GM19099 (cell line): ENCODE results near the gene LRCH3.

Experiments used
- POLR2A ChIP-seq: IDR thresholded peaks from 3 replicates; pipeline ENCODE4 v1.6.1; 2011; ENCODE audit warnings: low read depth; ENCODE audit not compliant: insufficient read length; ENCODE audit errors: extremely low read depth

LRCH3 gene

GRCh38 chr3:197791113-197791891 lies at the start of gene LRCH3:
Gene LRCH3 (plus strand): TSS chr3:197791254. CDS start chr3:197791279, 25 bp downstream.
- TF ChIP-seq POLR2A = peak; percentile 97

DNA sequence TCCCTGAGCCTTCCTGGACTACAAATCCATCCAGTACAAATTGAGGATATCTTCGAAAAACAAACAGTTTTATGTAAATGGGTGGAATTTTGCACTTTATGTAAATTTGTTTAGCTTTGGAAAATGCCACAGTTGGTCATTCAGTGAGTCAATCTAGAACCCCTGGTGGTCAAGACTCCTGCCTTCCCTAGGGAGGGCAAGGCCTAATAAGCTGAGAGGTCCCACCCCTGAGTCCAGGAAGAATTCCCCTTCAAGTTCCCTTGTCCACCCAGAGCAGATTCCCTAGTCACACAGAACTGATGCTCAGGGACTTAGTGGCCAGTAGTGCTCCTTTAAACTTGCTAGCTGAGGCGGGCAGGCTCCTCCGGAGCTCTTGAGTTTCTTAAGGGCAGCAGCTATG lies 48.3 kb upstream of the LRCH3 start:
- TF ChIP-seq POLR2A = no peak

DNA sequence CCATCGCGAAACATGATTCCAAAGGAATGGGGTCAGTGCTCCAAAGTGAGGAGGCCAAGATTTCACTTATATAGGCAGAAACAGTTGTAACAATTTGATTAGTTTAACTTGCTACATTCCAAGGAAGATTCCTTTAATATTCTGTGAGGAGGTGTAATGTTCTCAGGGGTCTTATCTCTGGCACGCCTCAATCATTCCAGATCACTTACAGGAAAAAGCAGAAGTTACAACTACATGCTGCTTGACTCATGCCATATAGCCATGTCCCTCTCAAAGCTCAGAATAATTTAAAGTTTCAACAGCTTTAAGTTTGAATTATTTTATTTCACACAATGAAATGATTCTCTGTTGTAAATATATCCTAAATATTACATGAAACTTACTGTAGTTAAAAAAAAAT lies 44.8 kb upstream of the LRCH3 start:
- no peak for TF ChIP-seq POLR2A

DNA sequence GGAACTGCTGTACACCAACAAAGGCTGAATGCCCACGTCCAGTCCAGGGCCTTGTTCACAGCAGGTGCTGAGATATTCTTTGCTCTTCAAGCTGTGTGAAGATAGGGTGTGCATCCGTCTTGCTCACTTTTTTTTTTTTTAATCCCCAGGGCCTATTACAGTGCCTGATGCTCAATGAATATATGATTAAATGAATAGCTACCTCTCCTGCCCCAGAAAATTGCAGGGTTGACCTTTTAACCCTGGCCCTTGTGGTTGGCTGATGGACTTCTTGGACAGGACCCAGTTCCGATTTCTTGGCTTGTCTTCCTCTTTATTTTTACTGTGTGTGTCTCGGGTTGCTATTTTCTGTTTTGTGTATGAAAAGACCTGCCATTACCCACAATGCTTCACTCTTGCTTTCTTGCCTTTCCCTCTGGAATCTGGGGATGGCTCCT lies 44.2 kb upstream of the LRCH3 start:
- no peak for TF ChIP-seq POLR2A

DNA sequence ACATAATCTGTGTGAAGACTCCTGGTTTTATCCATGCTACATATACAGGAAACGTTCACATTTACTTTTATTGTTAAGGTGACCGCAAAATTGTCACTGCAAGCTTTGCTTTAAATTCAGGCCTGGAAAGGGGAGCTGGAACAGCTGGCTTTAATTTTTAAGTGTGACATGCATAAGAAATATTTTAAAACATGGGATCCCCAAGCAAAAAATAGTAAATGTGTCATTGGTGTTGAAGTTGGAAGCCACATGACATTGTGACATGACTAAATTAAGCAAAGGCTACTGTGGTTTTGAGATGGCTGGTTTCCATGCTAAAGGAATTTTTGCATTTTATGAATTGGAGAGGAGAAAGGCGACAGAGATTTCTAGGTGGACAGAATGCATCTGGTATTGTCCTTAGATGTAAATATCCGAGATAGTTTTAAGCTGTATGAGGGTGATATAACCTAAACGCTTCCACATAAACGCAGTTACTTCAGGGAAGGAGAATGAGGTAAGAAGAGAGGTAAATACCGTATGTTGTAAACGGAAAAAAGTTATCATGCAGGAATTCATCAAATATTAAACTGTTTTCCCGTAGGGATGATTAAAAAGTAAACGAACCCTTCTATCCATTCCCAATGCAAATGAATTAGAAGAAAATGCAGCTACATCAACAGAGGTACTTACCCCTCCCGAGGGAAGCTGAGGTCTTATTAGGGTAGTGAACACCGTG lies 42.3 kb upstream of the LRCH3 start:
- no peak for TF ChIP-seq POLR2A

GRCh38 chr3:197749315-197749600 lies 41.8 kb upstream of the LRCH3 start:
- TF ChIP-seq POLR2A = no peak

GRCh38 chr3:197749601-197750395 lies 41.3 kb upstream of the LRCH3 start, which contains the start of gene FYTTD1:
Gene FYTTD1 (plus strand): TSS chr3:197749883. CDS start chr3:197749972, 89 bp downstream.
- TF ChIP-seq POLR2A = peak; percentile 73

DNA sequence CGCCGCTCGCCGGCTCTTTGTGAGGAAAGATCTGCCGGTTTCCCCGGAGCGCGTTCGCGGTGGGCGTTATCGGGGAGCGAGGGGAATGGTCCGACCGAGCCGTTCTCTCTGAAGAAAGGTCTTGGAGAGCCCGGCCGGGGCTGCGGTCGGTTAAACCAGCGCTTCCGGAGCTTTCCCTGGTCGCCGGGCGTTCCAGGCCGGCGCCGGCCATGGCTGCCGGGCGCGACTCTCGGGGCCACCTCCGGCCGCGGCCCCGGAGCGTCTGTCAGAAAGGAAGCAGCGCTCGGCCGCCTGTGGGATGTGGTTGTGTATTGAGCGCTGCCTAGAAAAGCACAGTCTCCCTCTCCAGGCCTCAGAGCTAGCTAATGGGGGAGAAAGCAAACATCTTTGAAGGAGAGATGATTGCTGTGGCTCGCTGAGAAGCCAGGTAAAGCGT lies 40.6 kb upstream of the LRCH3 start:
- TF ChIP-seq POLR2A = peak; percentile 43

DNA sequence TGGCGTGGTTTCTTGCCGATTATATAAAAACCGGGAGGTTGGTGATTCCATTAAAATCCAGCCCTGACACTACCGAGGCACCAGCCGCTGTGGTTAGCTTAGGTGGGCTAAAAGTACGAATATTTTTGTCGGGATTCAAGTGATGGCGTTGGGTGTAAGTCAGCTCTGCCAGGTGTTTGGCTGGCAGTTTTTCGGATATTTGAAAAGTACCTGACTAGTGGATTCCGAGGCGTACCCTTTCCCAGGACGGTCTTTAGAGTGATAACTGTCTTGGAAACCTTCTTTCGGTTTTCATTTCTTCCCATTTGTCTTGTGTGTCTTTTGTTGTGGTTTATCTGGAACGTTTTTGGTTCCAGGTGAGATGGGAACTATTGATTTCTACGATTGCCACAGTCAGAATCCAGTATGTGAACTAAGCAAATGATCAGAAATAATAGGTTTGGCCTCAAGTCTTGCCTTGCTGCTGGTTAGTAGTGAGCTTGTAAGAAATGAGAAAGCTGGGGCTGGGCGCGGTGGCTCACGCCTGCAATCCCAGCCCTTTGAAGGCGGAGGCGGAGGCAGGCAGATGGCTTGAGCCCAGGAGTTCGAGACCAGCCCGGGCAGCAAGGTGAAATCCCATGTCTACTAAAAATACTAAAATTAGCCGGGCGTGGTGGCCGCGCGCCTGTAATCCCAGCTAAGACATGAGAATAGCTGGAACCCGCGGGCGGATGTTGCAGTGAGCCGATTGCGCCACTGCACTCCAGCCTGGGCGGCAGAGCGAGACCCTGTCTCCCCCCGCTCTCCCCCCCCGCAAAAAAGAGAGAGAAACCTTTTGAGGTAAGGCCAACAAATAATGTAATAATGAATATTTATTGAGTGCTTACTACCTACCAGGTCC lies 40.0 kb upstream of the LRCH3 start:
- TF ChIP-seq POLR2A = no peak

GRCh38 chr3:197752107-197752506 lies 38.9 kb upstream of the LRCH3 start:
- no peak for TF ChIP-seq POLR2A

GRCh38 chr3:197753263-197753662 lies 37.8 kb upstream of the LRCH3 start:
- no peak for TF ChIP-seq POLR2A

GRCh38 chr3:197756704-197757103 lies 34.4 kb upstream of the LRCH3 start:
- no peak for TF ChIP-seq POLR2A

DNA sequence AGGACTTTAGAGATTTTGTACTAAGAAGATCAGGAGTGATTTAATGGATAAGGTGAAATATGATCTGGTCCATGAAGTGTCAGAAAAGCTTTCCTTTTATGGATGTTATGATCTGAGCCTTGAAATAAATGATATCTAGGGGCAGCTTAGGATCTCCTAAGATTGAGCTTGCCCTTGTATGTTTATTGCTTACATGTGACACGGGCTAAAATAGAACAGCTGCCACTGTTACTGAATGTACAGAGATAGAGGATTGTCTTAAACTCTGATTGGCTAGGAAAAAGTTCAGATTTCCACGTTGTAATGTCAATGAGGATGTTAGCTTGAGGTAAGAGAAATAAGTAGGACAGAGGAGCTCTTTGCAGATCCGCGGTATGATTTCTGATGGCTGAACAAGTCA lies 32.5 kb upstream of the LRCH3 start:
- TF ChIP-seq POLR2A = no peak

DNA sequence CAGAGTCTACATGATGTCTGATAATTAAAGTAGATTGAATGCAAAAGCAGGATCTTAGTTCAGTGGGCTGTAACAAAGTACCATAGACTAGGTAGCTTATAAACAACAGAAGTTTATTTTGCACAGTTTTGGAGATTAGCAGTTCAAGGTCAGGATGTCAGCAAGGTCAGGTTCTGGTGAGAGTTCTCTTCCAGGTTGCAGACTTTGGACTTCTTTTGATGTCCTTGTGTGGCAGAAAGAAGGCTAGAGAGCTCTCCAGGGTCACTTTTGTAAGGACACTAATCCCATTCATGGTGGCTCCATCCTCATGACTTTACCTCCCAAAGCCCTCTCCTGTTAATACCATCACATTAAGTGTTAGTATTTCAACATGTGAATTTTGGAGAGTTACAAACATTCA lies 29.3 kb upstream of the LRCH3 start:
- TF ChIP-seq POLR2A = no peak

DNA sequence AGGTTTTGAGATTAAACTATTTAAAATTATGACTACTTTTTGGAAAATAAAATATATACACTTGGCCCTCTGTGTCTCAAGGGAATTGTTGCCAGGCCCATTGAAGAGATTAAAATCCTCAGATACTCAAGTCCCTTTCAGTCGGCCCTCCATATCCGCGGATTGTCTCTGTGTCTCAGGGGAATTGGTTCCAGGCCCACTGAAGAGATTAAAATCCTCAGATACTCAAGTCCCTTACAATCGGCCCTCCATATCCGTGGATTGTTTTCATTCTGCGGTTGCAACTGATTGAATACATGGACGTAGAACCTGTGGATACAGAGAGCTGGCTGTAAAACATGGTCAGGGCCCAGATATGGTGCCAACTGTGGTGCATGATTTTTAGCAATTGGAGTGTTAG lies 15.7 kb upstream of the LRCH3 start:
- no peak for TF ChIP-seq POLR2A

- TF ChIP-seq POLR2A = no peak
These were observed 8.8 kb upstream of the LRCH3 start for GRCh38 chr3:197782230-197782629.
